Cardiac fibroblast (primary cell): ENCODE measurements around the gene NDC1.

Experiments
- DNase-seq, 2 donors: peaks; one replicate each; pipeline versions ENCODE4 v3.0.0 to v3.0.0-alpha.2; 2010; ENCODE audit warnings: low read depth in 2 of 2
- H3K4me3 ChIP-seq, 2 donors: replicated peaks in 1 of 2; 1 replicate in 1 of 2; 2 replicates in 1 of 2; pipeline ENCODE4 v1.5.1; 2011; ENCODE audit warnings: low read depth in 2 of 2, low read length in 2 of 2, mild to moderate bottlenecking in 2 of 2, moderate library complexity in 1 of 2
- TF ChIP-seq, protein P1 (sequence below): IDR thresholded peaks from one replicate; pipeline ENCODE4 v1.5.1; 2011; ENCODE audit warnings: low read depth, mild to moderate bottlenecking, low read length, inconsistent platforms

Gene NDC1

DNA sequence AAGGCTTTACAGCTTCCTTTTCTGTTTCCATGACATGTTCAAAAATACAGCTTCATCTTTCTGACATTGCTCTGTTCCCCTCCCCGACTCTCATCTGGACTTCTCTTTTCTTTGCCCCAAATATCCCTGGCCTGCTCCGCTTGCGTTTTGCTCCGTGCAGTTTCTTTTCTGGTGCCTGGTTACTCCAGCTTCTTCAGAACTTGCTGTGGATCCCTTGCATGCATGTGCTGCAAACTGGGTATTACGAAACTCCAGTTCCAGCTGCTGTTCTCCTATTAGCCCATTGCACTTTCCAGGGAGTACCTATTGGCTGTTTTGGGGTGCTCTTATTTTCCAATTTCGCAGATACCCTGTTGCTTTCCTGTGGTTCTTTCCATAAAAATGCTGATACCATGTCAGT lies 9.9 kb upstream of the NDC1 start:
- peak in 1 of 2 donors; percentile 3 for DNase-seq
- TF ChIP-seq, protein P1, sequence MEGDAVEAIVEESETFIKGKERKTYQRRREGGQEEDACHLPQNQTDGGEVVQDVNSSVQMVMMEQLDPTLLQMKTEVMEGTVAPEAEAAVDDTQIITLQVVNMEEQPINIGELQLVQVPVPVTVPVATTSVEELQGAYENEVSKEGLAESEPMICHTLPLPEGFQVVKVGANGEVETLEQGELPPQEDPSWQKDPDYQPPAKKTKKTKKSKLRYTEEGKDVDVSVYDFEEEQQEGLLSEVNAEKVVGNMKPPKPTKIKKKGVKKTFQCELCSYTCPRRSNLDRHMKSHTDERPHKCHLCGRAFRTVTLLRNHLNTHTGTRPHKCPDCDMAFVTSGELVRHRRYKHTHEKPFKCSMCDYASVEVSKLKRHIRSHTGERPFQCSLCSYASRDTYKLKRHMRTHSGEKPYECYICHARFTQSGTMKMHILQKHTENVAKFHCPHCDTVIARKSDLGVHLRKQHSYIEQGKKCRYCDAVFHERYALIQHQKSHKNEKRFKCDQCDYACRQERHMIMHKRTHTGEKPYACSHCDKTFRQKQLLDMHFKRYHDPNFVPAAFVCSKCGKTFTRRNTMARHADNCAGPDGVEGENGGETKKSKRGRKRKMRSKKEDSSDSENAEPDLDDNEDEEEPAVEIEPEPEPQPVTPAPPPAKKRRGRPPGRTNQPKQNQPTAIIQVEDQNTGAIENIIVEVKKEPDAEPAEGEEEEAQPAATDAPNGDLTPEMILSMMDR: no peak
- no peak overlapping the region for H3K4me3 ChIP-seq

DNA sequence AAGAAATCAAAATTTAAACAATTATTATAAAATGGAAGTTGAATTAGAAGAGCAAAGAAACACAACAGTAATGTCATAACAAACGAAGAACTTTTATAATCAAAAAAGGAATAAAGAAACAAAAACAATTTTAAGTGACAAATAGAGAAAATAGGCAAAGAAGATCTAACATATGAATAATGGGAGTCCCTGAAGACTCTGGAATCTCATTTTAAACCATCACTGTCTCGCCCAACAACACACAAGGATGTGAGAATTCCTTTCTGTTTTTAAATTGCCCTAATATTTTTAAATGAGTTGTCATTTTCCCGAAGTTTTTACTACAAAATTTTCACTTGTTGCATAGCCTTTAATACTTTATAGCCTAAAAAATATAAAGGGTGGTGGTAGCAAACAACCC lies 4.3 kb upstream of the NDC1 start:
- TF ChIP-seq, protein P1: no peak
- no peak for DNase-seq
- no peak overlapping the region for H3K4me3 ChIP-seq

DNA sequence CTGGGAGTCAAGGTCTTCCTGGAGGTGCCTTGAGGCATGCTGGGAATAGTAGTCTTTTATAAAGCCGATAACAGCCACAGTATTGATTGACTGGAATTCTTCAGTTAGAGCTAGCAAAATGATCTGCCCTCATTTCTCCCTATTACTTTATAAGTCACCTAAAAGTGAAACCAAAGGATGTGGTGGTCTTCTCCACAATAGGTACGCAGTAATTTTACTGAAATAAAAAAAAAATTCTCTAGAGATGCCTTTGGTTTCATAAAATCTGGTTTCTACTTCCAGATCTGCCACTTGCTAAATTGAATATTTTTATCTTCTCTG lies 518 bp upstream of the NDC1 start:
- no peak for DNase-seq
- H3K4me3 ChIP-seq: peak overlapping the region; percentile 80 to 88
- TF ChIP-seq, protein P1: no peak

DNA sequence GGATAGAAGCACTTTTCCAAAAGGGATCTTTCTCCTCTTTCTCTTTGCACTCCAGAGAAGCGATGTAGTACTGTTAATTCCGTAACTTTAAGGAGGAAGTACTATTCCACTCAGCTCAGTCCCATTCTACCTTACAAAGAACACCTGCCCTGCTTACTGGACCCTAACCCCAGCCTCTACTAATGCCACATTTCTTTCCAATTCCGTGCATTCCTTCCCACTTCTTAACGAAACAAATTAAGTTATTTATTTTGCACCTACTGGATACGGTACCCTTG lies 511 bp downstream of the NDC1 start:
- TF ChIP-seq, protein P1: no peak
- DNase-seq: no peak

DNA sequence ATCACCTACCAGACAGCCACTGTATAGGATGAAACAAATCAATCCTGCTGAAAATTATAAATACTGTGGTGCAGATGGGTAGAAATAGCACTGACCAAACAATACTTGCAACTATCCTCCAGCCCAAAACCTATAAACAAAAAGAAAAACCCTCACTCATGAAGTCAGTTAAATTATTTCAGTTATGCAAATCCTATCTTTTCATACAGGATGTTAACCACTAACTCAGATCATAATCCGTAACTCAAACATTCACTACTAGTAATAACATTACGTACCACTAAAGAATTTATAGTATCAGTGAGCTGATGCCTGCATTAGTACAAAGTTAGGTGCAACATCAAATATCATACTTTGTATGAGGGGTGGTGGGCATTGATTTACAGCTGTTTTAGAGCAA lies 2.6 kb downstream of the NDC1 start:
- DNase-seq: peak in 1 of 2 donors; percentile 31
- TF ChIP-seq, protein P1: no peak
- no peak overlapping the region for H3K4me3 ChIP-seq

More for the DNA sequence above, 511 bp downstream of the NDC1 start:
- H3K4me3 ChIP-seq: peak overlapping the region; percentile 80 to 88

DNA sequence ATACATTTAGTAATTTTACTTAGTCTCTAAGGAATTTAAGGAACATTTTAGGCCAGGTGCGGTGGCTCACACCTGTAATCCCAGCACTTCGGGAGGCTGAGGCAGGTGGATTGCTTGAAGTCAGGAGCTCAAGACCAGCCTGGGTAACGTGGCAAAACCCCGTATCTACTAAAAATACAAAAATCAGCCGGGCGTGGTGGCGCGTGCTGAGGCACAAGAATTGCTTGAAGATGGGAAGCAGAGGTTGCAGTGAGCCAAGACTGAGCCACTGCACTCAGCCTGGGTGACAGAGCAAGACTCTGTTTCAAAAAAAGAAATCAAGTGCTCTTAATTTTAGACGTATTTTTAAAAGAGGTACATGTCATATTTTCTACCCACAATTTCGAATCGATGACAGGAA lies 3.3 kb downstream of the NDC1 start:
- TF ChIP-seq, protein P1: no peak
- H3K4me3 ChIP-seq: no peak overlapping the region
- no peak for DNase-seq

DNA sequence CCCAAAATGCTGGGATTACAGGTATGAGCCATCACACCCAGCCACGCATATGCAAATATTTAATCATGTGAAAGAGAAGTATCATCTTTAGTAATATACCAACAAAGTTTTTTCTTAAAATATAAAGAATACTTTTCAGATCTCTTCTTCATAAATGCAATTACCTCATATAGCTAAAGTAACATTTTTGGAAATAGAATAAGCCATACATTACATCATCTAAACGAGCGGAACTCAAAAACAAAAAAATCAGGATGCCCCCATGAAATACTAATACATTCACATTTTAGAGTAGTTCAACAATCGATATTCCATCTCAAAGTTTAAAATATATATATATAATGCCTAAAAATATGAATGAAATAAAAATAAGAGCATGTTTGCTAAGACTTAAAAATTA lies 4.7 kb downstream of the NDC1 start:
- TF ChIP-seq, protein P1: no peak
- no peak for DNase-seq
- no peak overlapping the region for H3K4me3 ChIP-seq
